Bronchial epithelial cell (primary cell): ENCODE results near the gene RAF1. TPM values are rescaled to one million over a fixed set of nuclear protein-coding genes. Genes with fewer than 3 reads are reported as not detected.
A peak's percentile ranks its signal among the peaks of the same experiment; 100 is the strongest.

Experiments
- DNase-seq: peaks from one replicate; pipeline ENCODE4 v3.0.0-alpha.2; 2010; ENCODE audit warnings: low read depth
- FAIRE-seq: peaks from 2 replicates; lab custom pipeline; 2011; peaks lifted over from hg19 to GRCh38; lab: Jason Lieb, UNC
- H3K27me3 ChIP-seq: 2 replicates; pipeline ENCODE4 v1.5.1; 2011; ENCODE audit warnings: low read length; ENCODE audit not compliant: control insufficient read depth, insufficient read depth
- H3K36me3 ChIP-seq: 2 replicates; pipeline ENCODE4 v1.5.1; 2011; ENCODE audit warnings: low read length; ENCODE audit not compliant: control insufficient read depth, insufficient read depth
- H3K4me3 ChIP-seq: 2 replicates; pipeline ENCODE4 v1.5.1; 2011; ENCODE audit warnings: mild to moderate bottlenecking, low read depth, low read length, control low read depth
- total RNA-seq: library from RNA; depleted of rRNA; stranded (reverse); fragments of >200 nt; gene quantifications from 2 replicates; pipeline ENCODE4 v1.2.1, GENCODE V29; 2014
- TF ChIP-seq, protein P1 (sequence below): IDR thresholded peaks from 2 replicates; pipeline ENCODE4 v1.5.1; 2011; ENCODE audit warnings: mild to moderate bottlenecking, moderate library complexity, low read length, control low read depth, inconsistent platforms; ENCODE audit not compliant: insufficient read depth, severe bottlenecking

The RAF1 gene
- total RNA-seq: 83.5 and 95.2 TPM in 2 replicates

DNA sequence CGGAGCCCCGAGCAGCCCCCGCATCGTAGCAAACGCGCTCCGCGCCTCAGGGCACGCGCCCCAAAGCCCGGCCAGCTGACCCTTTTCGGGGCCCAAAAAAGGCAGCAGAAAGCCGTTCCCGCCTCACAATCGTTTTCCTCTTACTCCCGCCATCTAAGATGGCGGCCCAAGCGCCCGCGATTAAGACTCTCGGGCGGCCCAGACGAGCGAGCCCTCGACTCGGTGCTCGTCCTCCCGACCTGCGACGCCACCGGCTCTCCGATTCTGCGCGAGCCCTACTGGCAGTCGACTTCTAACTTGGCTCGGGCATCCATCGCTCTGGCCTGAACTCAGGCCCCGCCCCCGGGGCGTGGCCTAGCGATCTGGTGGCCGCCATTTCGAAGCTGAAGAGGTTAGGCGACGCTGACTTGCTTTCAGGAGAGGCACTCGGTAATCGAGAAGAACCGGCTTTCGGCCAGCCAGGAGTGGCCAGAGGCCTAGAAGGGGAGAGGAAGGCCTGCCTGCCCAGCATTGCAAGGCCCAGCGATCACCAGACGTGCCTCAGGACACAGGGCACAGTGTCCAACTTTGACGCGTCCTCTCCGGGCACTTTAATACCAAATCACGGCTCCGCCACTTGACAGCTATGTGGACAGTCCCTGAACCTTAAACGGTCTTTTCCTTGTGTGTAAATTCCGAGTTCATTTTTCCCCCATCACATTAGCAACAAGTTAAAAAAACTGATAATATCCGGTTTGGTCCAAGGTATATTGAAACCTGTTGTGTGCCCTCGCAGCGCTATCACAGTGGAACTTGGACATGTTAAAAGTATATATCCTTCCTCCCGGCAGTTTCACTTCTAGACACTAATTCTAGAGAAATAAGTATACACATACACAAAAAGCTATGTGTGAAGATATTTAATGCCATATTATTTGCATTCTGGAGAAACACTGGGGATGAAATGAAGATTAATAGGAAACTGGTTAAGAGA lies at the start of gene RAF1:
TSS of gene RAF1 (minus strand) at position 182 of the 973 bp plus-strand sequence. CDS start 45,396 bp downstream, outside the sequence.
- no peak for FAIRE-seq

DNA sequence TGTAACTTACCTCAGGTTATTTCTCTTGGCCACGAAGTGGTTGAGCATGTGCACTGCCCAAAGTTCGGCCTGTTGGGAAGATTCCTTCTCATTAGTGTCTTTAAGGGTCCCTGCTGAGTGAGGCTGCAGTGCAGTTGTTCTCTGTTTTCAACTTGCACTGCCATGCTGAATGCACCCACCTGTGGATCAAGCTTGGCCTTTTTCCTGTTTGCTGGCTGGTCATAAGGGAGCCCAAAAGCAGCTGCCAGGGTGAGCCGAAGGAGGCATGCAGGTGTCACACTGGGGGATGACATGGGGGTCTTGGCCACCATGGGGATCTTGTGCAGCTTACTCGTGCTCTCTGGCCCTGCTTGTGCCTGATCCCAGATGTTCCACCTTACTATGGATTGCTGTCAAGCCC lies 46.1 kb upstream of the RAF1 start:
- Histone ChIP-seq H3K27me3 (no peaks in the 10 kb centered on the region), H3K4me3 (no peak overlapping the region), H3K36me3 (no peaks in the 10 kb centered on the region)
- no peak for DNase-seq
- FAIRE-seq: no peak
- TF ChIP-seq, protein P1, sequence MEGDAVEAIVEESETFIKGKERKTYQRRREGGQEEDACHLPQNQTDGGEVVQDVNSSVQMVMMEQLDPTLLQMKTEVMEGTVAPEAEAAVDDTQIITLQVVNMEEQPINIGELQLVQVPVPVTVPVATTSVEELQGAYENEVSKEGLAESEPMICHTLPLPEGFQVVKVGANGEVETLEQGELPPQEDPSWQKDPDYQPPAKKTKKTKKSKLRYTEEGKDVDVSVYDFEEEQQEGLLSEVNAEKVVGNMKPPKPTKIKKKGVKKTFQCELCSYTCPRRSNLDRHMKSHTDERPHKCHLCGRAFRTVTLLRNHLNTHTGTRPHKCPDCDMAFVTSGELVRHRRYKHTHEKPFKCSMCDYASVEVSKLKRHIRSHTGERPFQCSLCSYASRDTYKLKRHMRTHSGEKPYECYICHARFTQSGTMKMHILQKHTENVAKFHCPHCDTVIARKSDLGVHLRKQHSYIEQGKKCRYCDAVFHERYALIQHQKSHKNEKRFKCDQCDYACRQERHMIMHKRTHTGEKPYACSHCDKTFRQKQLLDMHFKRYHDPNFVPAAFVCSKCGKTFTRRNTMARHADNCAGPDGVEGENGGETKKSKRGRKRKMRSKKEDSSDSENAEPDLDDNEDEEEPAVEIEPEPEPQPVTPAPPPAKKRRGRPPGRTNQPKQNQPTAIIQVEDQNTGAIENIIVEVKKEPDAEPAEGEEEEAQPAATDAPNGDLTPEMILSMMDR: no peak

More for the DNA sequence above, at the start of gene RAF1:
- Histone ChIP-seq H3K36me3 (no peaks in the 10 kb centered on the region), H3K4me3 (peak within 1 kb of the TSS; percentile 98), H3K27me3 (no peaks in the 10 kb centered on the region)
- TF ChIP-seq, protein P1: no peak
- peak; percentile 95 for DNase-seq

DNA sequence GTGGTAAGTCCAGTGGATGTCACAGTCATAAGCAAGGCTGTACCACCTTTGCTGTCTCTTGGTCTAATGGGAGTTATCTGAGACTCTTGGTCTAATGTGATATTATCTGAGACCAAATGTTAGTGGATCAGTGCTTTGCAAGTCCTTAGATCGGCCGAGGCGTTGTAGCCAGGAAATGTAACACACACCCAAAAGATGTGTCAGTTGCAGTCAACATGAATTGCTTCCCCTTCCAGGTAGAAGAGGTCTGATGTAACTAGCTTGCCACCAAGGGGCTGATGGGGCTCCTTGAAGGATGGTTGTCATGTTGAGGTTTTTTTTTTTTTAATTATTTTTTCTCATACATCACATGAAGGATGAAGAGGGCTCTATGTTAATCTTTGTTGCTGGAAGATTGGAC lies 45.4 kb upstream of the RAF1 start:
- H3K4me3 ChIP-seq: no peak overlapping the region
- no peak for FAIRE-seq

DNA sequence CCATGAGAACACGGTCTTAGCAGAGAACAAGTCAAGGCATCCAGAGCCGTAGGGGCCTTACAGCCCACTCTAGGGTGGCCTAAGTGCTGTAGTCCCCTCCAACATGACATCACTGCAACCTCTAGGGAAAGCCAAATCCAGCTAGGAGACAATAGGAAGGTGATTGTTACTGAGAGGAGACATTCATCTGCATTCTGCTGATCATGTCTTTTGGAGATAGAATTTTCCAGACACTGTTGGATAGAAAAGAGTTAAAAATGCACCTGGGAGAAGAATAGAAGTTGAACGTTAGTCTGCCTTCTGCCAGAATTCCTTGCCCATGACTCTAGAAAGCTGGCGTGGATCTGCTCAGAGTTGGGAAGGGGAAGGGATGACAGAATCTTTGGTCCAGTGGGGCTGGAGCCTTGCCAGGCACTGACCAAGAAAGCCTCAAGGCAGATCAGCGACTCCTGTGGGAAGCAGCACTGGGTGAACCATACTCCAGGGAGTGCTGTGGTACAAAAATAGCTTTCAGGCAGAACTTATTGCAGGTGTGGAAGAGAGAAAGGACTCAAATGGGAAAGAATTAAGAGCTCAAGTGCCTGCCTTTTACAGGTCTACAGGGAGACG lies 44.8 kb upstream of the RAF1 start:
- FAIRE-seq (no peak), DNase-seq (peak; percentile 76)
- TF ChIP-seq, protein P1: no peak
- H3K4me3 ChIP-seq: no peak overlapping the region
- no peaks in the 10 kb centered on the region for H3K36me3 ChIP-seq
- no peaks in the 10 kb centered on the region for H3K27me3 ChIP-seq

More for the DNA sequence above, 45.4 kb upstream of the RAF1 start:
- no peak for DNase-seq
- H3K27me3 ChIP-seq: no peaks in the 10 kb centered on the region
- TF ChIP-seq, protein P1: no peak
- H3K36me3 ChIP-seq: no peaks in the 10 kb centered on the region

DNA sequence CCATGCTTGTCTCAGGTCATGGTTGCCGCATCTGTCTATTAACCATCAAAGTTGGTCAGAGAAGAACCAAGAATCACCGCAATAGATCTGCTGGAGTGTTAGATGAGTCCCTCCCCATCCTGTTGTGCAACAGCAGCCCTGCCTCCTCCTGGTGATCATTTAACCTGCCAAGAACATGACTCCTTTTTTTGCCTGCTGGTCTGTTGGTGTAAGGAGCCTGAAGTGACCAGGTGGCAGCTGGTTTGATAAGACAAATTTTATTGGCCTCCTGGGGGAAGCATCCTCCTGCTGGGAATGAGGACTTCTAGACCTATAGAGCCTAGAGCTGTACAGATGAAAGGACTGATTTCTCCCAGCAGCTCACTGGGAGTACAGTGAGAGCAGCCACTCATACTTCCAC lies 43.5 kb upstream of the RAF1 start:
- no peaks in the 10 kb centered on the region for H3K36me3 ChIP-seq
- FAIRE-seq (no peak), DNase-seq (peak; percentile 68)
- TF ChIP-seq, protein P1: peak; percentile 7
- H3K4me3 ChIP-seq: no peak overlapping the region
- no peaks in the 10 kb centered on the region for H3K27me3 ChIP-seq
